PFSK-1 (cell line): ENCODE data around the gene ARFGAP3.

Source experiments
- REST ChIP-seq, 2 experiments: IDR thresholded peaks; 2 replicates each; pipeline versions ENCODE4 v1.6.1 to v1.8.0; 2011 to 2012; ENCODE audit warnings: low read depth in 2 of 2, low read length in 2 of 2, control low read depth in 1 of 2, inconsistent platforms in 1 of 2, mild to moderate bottlenecking in 1 of 2, moderate library complexity in 1 of 2; ENCODE audit not compliant: insufficient read depth in 1 of 2
- TAF1 ChIP-seq: IDR thresholded peaks from 2 replicates; pipeline ENCODE4 v1.6.1; 2012; ENCODE audit warnings: low read length, control low read depth, borderline replicate concordance; ENCODE audit not compliant: insufficient read depth

GRCh38 chr22:42799461-42800405 lies 57.3 kb downstream of the ARFGAP3 start:
- no peak for TF ChIP-seq REST (IDR thresholded peaks at IDR 0.05; ENCODE audit: insufficient read depth in 1 of 2, low read depth in 2 of 2, low read length in 2 of 2)
- TF ChIP-seq TAF1 = no peak
